Immature natural killer cell (primary cell): Measurements from ENCODE around the gene MVK. TPM values are rescaled to one million over a fixed set of nuclear protein-coding genes. Genes with fewer than 3 reads are reported as not detected.

Experiments
- DNase-seq, 3 donors: peaks; one replicate each; pipeline ENCODE4 v3.0.0; 2022; ENCODE audit warnings: mixed read lengths in 1 of 3
- H3K27ac Mint-ChIP-seq, 6 donors: one replicate each; pipeline ENCODE4 v1.8.0; 2020; ENCODE audit warnings: mixed read lengths in 6 of 6, mild to moderate bottlenecking in 5 of 6, inconsistent platforms in 4 of 6, moderate library complexity in 3 of 6
- H3K27me3 Mint-ChIP-seq, 3 donors: one replicate each; pipeline ENCODE4 v1.8.0; 2020 to 2021; ENCODE audit warnings: low read depth in 3 of 3, mild to moderate bottlenecking in 3 of 3, mixed read lengths in 3 of 3, moderate library complexity in 3 of 3, inconsistent platforms in 1 of 3
- H3K36me3 Mint-ChIP-seq, 3 donors: one replicate each; pipeline ENCODE4 v1.8.0; 2020; ENCODE audit warnings: mixed read lengths in 3 of 3, inconsistent platforms in 2 of 3, mild to moderate bottlenecking in 2 of 3
- H3K4me1 Mint-ChIP-seq, 2 donors: one replicate each; pipeline ENCODE4 v1.8.0; 2020; ENCODE audit warnings: inconsistent platforms in 2 of 2, mild to moderate bottlenecking in 2 of 2, mixed read lengths in 2 of 2, moderate library complexity in 1 of 2
- H3K4me3 Mint-ChIP-seq, 5 donors: one replicate each; pipeline ENCODE4 v1.8.0; 2020; ENCODE audit warnings: mild to moderate bottlenecking in 5 of 5, mixed read lengths in 5 of 5, inconsistent platforms in 3 of 5, moderate library complexity in 3 of 5
- H3K9me3 Mint-ChIP-seq, 6 donors: one replicate each; pipeline ENCODE4 v1.8.0; 2020; ENCODE audit warnings: mild to moderate bottlenecking in 6 of 6, mixed read lengths in 6 of 6, inconsistent platforms in 4 of 6, moderate library complexity in 3 of 6
- polyA plus RNA-seq, 3 donors: library from polyadenylated mRNA; unstranded; fragments of 300-500 nt; fragmentation: Illumina TruSeq; gene quantifications; one replicate each; pipeline ENCODE4 v1.2.3, GENCODE V29; 2021

The MVK gene
- polyA plus RNA-seq, 3 donors from 2014 or later, result 3.4 to 4.9 (median 4.2) TPM

GRCh38 chr12:109580684-109581333 is 7.2 kb downstream of the MVK start:
- Mint-ChIP-seq H3K9me3 (no peaks in the 10 kb centered on the region), H3K4me1 (peaks cover 0 to 2% of the 10 kb centered on the region in 2 donors), H3K27me3 (peaks cover 0 to 3% (median 0%) of the 10 kb centered on the region in 3 donors), H3K36me3 (peaks cover 7 to 41% (median 9%) of the 10 kb centered on the region in 3 donors), H3K27ac (no peak overlapping the region), H3K4me3 (no peak overlapping the region)
- DNase-seq, result no peak

GRCh38 chr12:109581334-109581691 is 7.7 kb downstream of the MVK start:
- Mint-ChIP-seq H3K36me3 (peaks cover 6 to 36% (median 7%) of the 10 kb centered on the region in 3 donors), H3K27ac (no peak overlapping the region), H3K4me3 (no peak overlapping the region), H3K9me3 (no peaks in the 10 kb centered on the region), H3K4me1 (peaks cover 0 to 2% of the 10 kb centered on the region in 2 donors), H3K27me3 (peaks cover 0 to 3% (median 0%) of the 10 kb centered on the region in 3 donors)
- DNase-seq, result no peak

DNA sequence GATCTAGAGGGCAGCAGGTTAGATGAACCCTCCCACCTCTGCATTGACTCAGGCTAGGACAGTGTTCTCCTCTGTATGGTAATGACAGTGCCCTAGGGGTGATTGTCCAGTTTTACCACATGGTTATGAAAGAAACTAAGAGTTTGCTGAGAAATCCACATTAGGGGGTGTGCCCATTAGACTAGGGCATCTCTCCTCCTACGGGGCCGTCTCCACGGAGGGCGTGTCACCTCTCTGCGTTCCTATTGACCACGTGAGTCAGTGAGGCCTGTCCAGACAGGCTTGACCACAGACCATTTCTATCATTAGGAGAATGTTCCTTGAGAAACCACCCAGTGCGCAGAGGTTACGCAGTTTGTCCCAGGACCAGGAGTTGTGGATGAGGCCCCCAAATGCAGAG is 8.3 kb downstream of the MVK start:
- Mint-ChIP-seq H3K27ac (no peak overlapping the region), H3K9me3 (no peaks in the 10 kb centered on the region), H3K36me3 (peaks cover 5 to 33% (median 6%) of the 10 kb centered on the region in 3 donors), H3K4me3 (no peak overlapping the region), H3K27me3 (peaks cover 0 to 3% (median 0%) of the 10 kb centered on the region in 3 donors), H3K4me1 (peaks cover 0 to 2% of the 10 kb centered on the region in 2 donors)
- DNase-seq, result no peak

GRCh38 chr12:109582636-109583035 is 9.0 kb downstream of the MVK start:
- H3K4me1 Mint-ChIP-seq, result peaks cover 0 to 2% of the 10 kb centered on the region in 2 donors
- no peak for DNase-seq
- no peaks in the 10 kb centered on the region for H3K9me3 Mint-ChIP-seq
- peaks cover 0 to 3% (median 0%) of the 10 kb centered on the region in 3 donors for H3K27me3 Mint-ChIP-seq
- no peak overlapping the region for H3K27ac Mint-ChIP-seq
- H3K4me3 Mint-ChIP-seq, result no peak overlapping the region
- peaks cover 0 to 31% (median 5%) of the 10 kb centered on the region in 3 donors for H3K36me3 Mint-ChIP-seq

DNA sequence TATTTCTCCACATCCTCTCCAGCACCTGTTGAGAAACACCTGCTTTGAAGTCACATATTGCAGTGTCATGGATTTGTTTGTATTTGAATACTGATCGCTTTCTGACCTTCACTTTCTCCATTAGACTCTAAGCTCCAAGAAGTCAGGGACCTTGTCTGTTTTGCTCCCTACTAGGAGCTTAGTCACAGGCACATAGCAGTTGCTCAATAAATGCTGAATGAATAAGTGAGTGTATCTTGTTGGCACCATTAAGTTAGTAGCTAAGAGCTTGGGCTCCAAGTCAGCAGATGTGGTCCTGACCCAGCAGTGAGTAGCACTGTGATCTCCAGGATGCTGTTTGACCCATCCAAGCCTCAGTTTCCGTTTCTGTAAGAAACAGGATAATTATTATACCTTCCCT is 10.1 kb downstream of the MVK start:
- H3K36me3 Mint-ChIP-seq, result peaks cover 0 to 30% (median 3%) of the 10 kb centered on the region in 3 donors
- peaks cover 0 to 2% of the 10 kb centered on the region in 2 donors for H3K4me1 Mint-ChIP-seq
- no peaks in the 10 kb centered on the region for H3K9me3 Mint-ChIP-seq
- DNase-seq, result no peak
- no peak overlapping the region for H3K4me3 Mint-ChIP-seq
- peaks cover 0 to 2% (median 0%) of the 10 kb centered on the region in 3 donors for H3K27me3 Mint-ChIP-seq
- H3K27ac Mint-ChIP-seq, result no peak overlapping the region

- Mint-ChIP-seq H3K4me3 (no peak overlapping the region), H3K4me1 (peaks cover 0 to 2% of the 10 kb centered on the region in 2 donors), H3K36me3 (peaks cover 0 to 23% (median 5%) of the 10 kb centered on the region in 3 donors), H3K27me3 (peaks cover 0 to 2% (median 0%) of the 10 kb centered on the region in 3 donors), H3K27ac (no peak overlapping the region), H3K9me3 (no peaks in the 10 kb centered on the region)
- no peak for DNase-seq
These were observed 13.0 kb downstream of the MVK start for GRCh38 chr12:109586385-109587296.

DNA sequence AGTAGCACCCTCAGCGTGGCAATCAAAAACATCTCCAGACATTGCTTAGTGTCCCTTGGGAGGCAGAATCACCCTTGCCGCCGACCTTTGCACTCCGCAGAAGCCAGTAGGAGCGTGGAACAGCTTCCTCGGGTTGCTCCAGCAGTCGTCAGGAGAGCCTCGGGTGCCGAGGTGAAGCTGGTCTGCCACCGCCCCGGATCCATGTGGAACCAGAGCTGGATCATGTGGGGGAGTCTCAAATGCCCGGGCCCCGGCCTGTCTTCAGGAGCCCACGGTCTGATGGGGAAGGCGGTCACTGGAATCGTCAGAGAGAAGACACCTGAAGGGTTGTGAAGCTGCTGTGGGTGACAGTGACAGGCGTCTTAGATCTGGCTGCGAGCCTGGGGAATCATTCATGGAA is 14.3 kb downstream of the MVK start:
- Mint-ChIP-seq H3K27ac (no peak overlapping the region), H3K27me3 (no peaks in the 10 kb centered on the region), H3K4me1 (peaks cover 0 to 2% of the 10 kb centered on the region in 2 donors), H3K4me3 (no peak overlapping the region), H3K9me3 (no peaks in the 10 kb centered on the region), H3K36me3 (peaks cover 0 to 23% (median 9%) of the 10 kb centered on the region in 3 donors)
- no peak for DNase-seq

DNA sequence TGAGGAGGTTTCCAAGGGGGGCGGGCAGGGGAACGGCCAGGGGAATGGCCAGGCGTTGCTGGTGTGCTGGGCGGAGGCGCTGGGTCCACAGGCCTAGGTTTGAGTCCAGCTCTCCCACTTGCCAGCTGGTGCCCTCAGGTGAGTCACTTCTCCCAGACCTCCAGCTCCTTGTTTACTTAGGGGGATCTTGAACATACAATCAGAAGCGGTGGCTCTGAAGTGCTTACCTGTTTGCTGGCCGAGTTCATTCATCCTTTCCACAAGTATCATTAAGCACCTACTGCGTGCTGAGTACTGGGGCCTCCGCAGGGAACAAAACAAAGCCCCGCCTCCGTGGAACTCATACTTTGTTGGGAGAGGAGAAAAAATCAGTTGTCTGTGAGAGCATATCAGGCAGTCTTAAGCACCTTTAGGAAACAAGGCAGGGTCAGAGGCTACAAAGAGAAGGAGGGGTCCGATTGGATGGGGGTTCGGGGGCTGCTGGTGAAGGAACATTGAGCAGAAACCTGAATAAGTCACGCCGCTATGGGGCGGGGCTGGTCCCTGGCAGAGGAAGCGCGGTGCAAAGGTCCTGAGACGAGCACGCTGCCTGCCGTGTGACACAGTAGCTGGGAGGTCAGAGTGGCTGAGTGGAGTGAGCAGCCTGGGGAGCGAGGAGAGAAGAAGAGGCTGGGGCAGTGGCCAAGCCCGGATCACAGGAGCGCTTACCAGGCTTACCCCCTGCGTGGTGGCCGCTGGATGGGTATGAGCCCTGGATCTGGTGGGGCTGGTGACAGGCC is 15.1 kb downstream of the MVK start:
- DNase-seq, result no peak
- Mint-ChIP-seq H3K4me1 (peaks cover 0 to 2% of the 10 kb centered on the region in 2 donors), H3K36me3 (peaks cover 0 to 26% (median 9%) of the 10 kb centered on the region in 3 donors), H3K9me3 (no peaks in the 10 kb centered on the region), H3K27me3 (no peaks in the 10 kb centered on the region), H3K27ac (peak overlapping the region in 1 of 6 donors; percentile 12), H3K4me3 (no peak overlapping the region)

- Mint-ChIP-seq H3K9me3 (no peaks in the 10 kb centered on the region), H3K4me3 (no peak overlapping the region), H3K27ac (no peak overlapping the region), H3K4me1 (peaks cover 0 to 2% of the 10 kb centered on the region in 2 donors), H3K27me3 (no peaks in the 10 kb centered on the region), H3K36me3 (peaks cover 0 to 26% (median 9%) of the 10 kb centered on the region in 3 donors)
- DNase-seq, result no peak
These were observed 15.6 kb downstream of the MVK start for GRCh38 chr12:109589240-109589590.

- Mint-ChIP-seq H3K4me1 (peaks cover 2 to 5% of the 10 kb centered on the region in 2 donors), H3K27ac (no peak overlapping the region), H3K9me3 (no peaks in the 10 kb centered on the region), H3K36me3 (peaks cover 0 to 27% (median 9%) of the 10 kb centered on the region in 3 donors), H3K4me3 (no peak overlapping the region), H3K27me3 (no peaks in the 10 kb centered on the region)
- no peak for DNase-seq
These were observed 16.2 kb downstream of the MVK start for GRCh38 chr12:109589691-109590245.

DNA sequence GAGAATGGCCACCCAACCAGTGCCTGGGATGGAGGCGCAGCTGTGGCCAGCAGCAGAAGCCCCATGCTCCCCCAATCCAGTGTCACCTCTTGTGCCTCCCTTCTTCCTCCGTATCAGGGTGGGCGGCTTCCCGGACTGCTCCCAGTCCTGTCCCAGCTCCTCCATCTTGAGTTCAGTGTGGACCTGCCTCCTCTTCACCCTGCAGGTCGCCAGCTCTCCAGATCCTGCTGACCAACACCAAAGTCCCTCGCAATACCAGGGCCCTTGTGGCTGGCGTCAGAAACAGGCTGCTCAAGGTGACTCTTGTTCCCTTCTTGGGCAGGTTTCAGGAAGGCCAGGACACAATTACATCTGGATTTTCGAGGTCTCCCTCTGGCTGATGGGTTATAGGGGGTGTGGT is 17.0 kb downstream of the MVK start:
- DNase-seq, result no peak
- peaks cover 4 to 13% of the 10 kb centered on the region in 2 donors for H3K4me1 Mint-ChIP-seq
- H3K4me3 Mint-ChIP-seq, result no peak overlapping the region
- no peaks in the 10 kb centered on the region for H3K27me3 Mint-ChIP-seq
- no peak overlapping the region for H3K27ac Mint-ChIP-seq
- no peaks in the 10 kb centered on the region for H3K9me3 Mint-ChIP-seq
- peaks cover 0 to 27% (median 9%) of the 10 kb centered on the region in 3 donors for H3K36me3 Mint-ChIP-seq

DNA sequence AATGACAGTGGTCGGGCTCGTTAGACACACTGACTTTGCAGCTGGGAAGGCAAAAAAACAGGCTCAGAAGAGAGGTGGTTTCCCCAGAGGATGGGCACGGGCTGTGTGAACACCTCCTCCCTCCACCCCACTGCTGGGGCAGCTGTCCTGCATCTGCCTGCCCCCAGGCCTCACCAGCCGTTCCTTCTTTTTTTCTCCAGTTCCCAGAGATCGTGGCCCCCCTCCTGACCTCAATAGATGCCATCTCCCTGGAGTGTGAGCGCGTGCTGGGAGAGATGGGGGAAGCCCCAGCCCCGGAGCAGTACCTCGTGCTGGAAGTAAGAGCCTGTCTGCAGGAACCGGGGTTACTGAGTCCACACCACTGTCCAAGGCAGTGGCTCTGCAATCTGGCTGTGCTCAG is 17.4 kb downstream of the MVK start:
- Mint-ChIP-seq H3K4me1 (peaks cover 4 to 16% of the 10 kb centered on the region in 2 donors), H3K27ac (no peak overlapping the region), H3K36me3 (peaks cover 0 to 27% (median 9%) of the 10 kb centered on the region in 3 donors), H3K4me3 (no peak overlapping the region), H3K9me3 (no peaks in the 10 kb centered on the region), H3K27me3 (no peaks in the 10 kb centered on the region)
- DNase-seq, result no peak

- no peak overlapping the region for H3K4me3 Mint-ChIP-seq
- no peaks in the 10 kb centered on the region for H3K27me3 Mint-ChIP-seq
- no peaks in the 10 kb centered on the region for H3K9me3 Mint-ChIP-seq
- peaks cover 4 to 16% of the 10 kb centered on the region in 2 donors for H3K4me1 Mint-ChIP-seq
- peaks cover 0 to 27% (median 9%) of the 10 kb centered on the region in 3 donors for H3K36me3 Mint-ChIP-seq
- H3K27ac Mint-ChIP-seq, result no peak overlapping the region
- no peak for DNase-seq
These were observed 18.8 kb downstream of the MVK start for GRCh38 chr12:109592195-109592904.
